GM10266 (cell line): ENCODE data around the gene WASHC4.
"Not testable (repeated sequence)": the region's sequence is repeated elsewhere in the genome, so short reads cannot be mapped to it uniquely, and the experiment has no call there.

Experiments
- DNase-seq: peaks from one replicate; pipeline ENCODE4 v3.0.0; 2012; ENCODE audit errors: extremely low spot score
- TF ChIP-seq, protein P1 (sequence below): IDR thresholded peaks from 2 replicates; pipeline ENCODE4 v1.5.1; 2012; ENCODE audit warnings: mild to moderate bottlenecking, low read depth; ENCODE audit not compliant: control insufficient read depth, insufficient read depth; ENCODE audit errors: missing control alignments

WASHC4 gene

GRCh38 chr12:105092336-105092735, 15.2 kb upstream of the WASHC4 start:
- TF ChIP-seq, protein P1, sequence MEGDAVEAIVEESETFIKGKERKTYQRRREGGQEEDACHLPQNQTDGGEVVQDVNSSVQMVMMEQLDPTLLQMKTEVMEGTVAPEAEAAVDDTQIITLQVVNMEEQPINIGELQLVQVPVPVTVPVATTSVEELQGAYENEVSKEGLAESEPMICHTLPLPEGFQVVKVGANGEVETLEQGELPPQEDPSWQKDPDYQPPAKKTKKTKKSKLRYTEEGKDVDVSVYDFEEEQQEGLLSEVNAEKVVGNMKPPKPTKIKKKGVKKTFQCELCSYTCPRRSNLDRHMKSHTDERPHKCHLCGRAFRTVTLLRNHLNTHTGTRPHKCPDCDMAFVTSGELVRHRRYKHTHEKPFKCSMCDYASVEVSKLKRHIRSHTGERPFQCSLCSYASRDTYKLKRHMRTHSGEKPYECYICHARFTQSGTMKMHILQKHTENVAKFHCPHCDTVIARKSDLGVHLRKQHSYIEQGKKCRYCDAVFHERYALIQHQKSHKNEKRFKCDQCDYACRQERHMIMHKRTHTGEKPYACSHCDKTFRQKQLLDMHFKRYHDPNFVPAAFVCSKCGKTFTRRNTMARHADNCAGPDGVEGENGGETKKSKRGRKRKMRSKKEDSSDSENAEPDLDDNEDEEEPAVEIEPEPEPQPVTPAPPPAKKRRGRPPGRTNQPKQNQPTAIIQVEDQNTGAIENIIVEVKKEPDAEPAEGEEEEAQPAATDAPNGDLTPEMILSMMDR, result no peak
- DNase-seq, result no peak

- DNase-seq, result not testable (repeated sequence)
Observed at GRCh38 chr12:105095338-105095737, 12.2 kb upstream of the WASHC4 start.

DNA sequence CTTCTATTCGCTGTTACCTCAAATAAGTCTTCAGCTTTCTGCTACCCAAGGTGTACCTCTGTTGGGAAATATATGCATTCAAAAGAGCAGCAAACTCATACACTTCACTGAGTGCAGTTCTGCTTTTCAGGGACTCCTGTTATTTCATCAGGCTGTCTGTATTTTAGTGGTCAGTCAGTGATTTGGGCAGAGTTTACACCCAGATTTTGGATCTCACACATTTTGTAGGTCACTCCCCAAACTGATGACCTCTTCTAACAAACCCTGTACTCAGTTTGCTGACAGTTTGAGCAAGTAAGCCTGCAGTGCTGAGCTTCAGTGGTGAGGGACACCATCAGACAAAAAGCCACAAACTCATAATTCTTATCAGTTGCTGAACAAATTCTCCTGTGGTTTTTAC, 8.2 kb upstream of the WASHC4 start:
- TF ChIP-seq, protein P1, result no peak
- DNase-seq, result no peak

- TF ChIP-seq, protein P1, result no peak
- DNase-seq, result no peak
Observed at GRCh38 chr12:105100207-105100985, 7.1 kb upstream of the WASHC4 start.

- no peak for DNase-seq
- TF ChIP-seq, protein P1, result no peak
Observed at GRCh38 chr12:105100998-105101397, 6.5 kb upstream of the WASHC4 start.

DNA sequence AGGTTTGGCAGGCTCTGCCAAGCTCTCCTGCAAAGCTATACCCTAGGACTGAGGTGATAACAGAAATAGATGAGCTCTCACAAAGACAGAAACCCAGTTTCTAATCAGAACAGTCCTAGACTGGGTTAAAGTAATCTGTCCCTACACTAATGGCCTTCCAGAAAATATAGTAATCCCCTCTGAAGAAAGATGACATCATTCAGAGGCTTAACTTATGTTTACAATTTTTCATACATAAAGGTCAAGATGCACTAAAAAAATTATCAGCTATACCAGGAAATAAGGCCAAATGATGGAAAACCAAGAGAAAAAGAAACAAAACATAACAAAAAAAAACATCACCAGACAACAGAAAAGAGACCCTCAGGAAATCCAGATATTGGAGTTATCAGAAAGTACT, 4.9 kb upstream of the WASHC4 start:
- DNase-seq, result no peak
- TF ChIP-seq, protein P1, result no peak

DNA sequence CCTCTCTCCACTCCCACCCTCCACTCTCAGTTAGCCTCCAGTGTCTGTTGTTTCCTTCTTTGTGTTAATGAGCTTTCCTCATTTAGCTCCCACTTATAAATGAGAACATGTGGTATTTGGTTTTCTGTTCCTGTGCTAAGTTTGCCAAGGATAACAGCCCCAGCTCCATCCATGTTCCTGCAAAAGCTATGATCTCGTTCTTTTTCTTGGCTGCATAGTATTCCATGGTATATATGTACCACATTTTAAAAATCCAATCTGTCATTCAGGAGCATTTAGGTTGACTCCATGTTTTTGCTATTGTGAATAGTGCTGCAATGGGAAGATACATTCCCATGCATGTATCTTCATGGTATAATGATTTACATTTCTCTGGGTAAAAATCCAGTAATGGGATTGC, 2.8 kb upstream of the WASHC4 start:
- TF ChIP-seq, protein P1, result no peak

DNA sequence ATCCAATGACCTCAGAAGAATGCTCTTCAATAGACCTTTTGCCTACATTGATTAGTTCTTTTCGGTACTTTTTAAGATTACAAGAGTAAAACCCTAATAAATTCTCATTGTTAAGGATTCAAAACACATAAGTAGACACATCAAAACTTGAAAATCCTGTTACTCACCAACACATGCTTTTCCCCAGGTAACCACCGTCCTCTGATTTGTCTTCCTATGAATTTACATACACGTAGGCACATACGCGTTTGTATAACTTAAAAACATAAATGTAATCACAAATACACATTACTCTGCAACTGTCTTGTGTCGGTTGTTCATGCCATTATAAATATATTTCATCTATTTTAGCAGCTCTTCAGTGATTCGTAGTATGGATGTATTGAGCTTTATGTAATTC, 910 bp upstream of the WASHC4 start:
- no peak for DNase-seq
- TF ChIP-seq, protein P1, result no peak

More for the DNA sequence above, 2.8 kb upstream of the WASHC4 start:
- DNase-seq, result no peak
